ENCODE measurements around the gene REV1.

- no peak for TF ChIP-seq CTCF (IDR thresholded peaks at IDR 0.05; ENCODE audit: borderline replicate concordance, extremely low read depth, low read length, poor library complexity, severe bottlenecking)
- no peak for TF ChIP-seq EZH2 (IDR thresholded peaks at IDR 0.05; ENCODE audit: borderline replicate concordance, low read depth, low read length, severe bottlenecking)
These were observed 1.2 kb downstream of the REV1 start for GRCh38 chr2:99488539-99489062.
